SU-DHL-6 (cell line): ENCODE measurements around the gene GPR152.

Source experiments
- H2AFZ ChIP-seq: fragments of 200-600 bp; sonication (generic); 2 replicates; pipeline ENCODE4 v1.6.1; 2014; ENCODE audit warnings: low read depth, mild to moderate bottlenecking, moderate library complexity, mixed read lengths, antibody characterized with exemption, low read length; ENCODE audit not compliant: severe bottlenecking
- H3F3A ChIP-seq: fragments of 200-600 bp; shearing (Covaris generic); 2 replicates; pipeline ENCODE4 v1.6.0; 2016; ENCODE audit warnings: antibody characterized with exemption, mild to moderate bottlenecking; ENCODE audit not compliant: insufficient read depth
- H3K27ac ChIP-seq: fragments of 200-600 bp; sonication (generic); 2 replicates; pipeline ENCODE4 v1.5.1; 2016; ENCODE audit warnings: low read depth, mild to moderate bottlenecking, low read length, moderate library complexity, mixed read lengths
- H3K27me3 ChIP-seq: fragments of 200-600 bp; sonication (generic), shearing (Covaris generic); 2 replicates; pipeline ENCODE4 v1.6.0; 2014; ENCODE audit warnings: mild to moderate bottlenecking, low read length
- H3K36me3 ChIP-seq: fragments of 200-600 bp; sonication (generic); 2 replicates; pipeline ENCODE4 v1.6.1; 2014; ENCODE audit warnings: mild to moderate bottlenecking, low read length, mixed read lengths
- H3K4me2 ChIP-seq: fragments of 300-600, 200-600 bp; shearing (Covaris generic), sonication (generic); 2 replicates; pipeline ENCODE4 v1.6.0; 2014; ENCODE audit warnings: low read length, low read depth, mild to moderate bottlenecking; ENCODE audit not compliant: poor library complexity, severe bottlenecking
- H3K4me3 ChIP-seq: fragments of 200-600 bp; sonication (generic); 2 replicates; pipeline ENCODE4 v1.5.1; 2014; ENCODE audit warnings: antibody characterized with exemption, low read length, mild to moderate bottlenecking, mixed read lengths; ENCODE audit not compliant: insufficient read depth, poor library complexity, severe bottlenecking
- H3K79me2 ChIP-seq: fragments of 200-600 bp; sonication (generic); 2 replicates; pipeline ENCODE4 v1.6.1; 2014; ENCODE audit warnings: mild to moderate bottlenecking, low read length, moderate library complexity; ENCODE audit not compliant: insufficient read depth
- H3K9ac ChIP-seq: fragments of 200-600 bp; sonication (generic); 2 replicates; pipeline ENCODE4 v1.7.0; 2014; ENCODE audit warnings: mild to moderate bottlenecking, low read length
- H3K9me2 ChIP-seq: fragments of 200-600 bp; sonication (generic); replicated peaks from 2 replicates; pipeline ENCODE4 v1.6.1; 2014; ENCODE audit warnings: low read length; ENCODE audit not compliant: insufficient read depth
- H3K9me3 ChIP-seq: fragments of 200-600 bp; sonication (generic); 2 replicates; pipeline ENCODE4 v1.6.1; 2014; ENCODE audit warnings: low read length, mixed read lengths; ENCODE audit not compliant: insufficient read depth
- H4K20me1 ChIP-seq: fragments of 200-600 bp; sonication (generic); 2 replicates; pipeline ENCODE4 v1.6.1; 2014; ENCODE audit warnings: low read depth, mild to moderate bottlenecking, antibody characterized with exemption, low read length, moderate library complexity, mixed read lengths
- CTCF ChIP-seq: fragments of 200-600 bp; sonication (generic); IDR thresholded peaks from one replicate; pipeline ENCODE4 v1.5.1; 2017; ENCODE audit warnings: antibody characterized with exemption, mild to moderate bottlenecking, low read length, moderate library complexity; ENCODE audit not compliant: insufficient read depth, poor library complexity, severe bottlenecking
- EZH2phosphoT487 ChIP-seq: fragments of 200-600 bp; sonication (generic), shearing (Covaris generic); conservative IDR thresholded peaks from 2 replicates; pipeline ENCODE4 v1.6.1; 2018; ENCODE audit warnings: mild to moderate bottlenecking, antibody characterized with exemption, low read length, moderate library complexity, mixed read lengths

The GPR152 gene

GRCh38 chr11:67497656-67498291 lies 45.2 kb upstream of the GPR152 start:
- H2AFZ ChIP-seq: no peak overlapping the region
- TF ChIP-seq EZH2phosphoT487 (no peak), CTCF (no peak)
- no peaks in the 10 kb centered on the region for H3K9me2 ChIP-seq
- no peak overlapping the region for H3K9ac ChIP-seq
- H3K4me3 ChIP-seq: no peak overlapping the region
- no peak overlapping the region for H3K4me2 ChIP-seq
- H4K20me1 ChIP-seq: no peaks in the 10 kb centered on the region
- no peak overlapping the region for H3K27ac ChIP-seq
- H3K27me3 ChIP-seq: no peaks in the 10 kb centered on the region
- no peaks in the 10 kb centered on the region for H3F3A ChIP-seq
- H3K9me3 ChIP-seq: no peaks in the 10 kb centered on the region
- H3K36me3 ChIP-seq: no peaks in the 10 kb centered on the region
- no peaks in the 10 kb centered on the region; the same call in 1 of the 2 replicates for H3K79me2 ChIP-seq

GRCh38 chr11:67496113-67496512 lies 43.6 kb upstream of the GPR152 start:
- TF ChIP-seq CTCF (no peak), EZH2phosphoT487 (no peak)
- Histone ChIP-seq H3K27me3 (no peaks in the 10 kb centered on the region), H4K20me1 (no peaks in the 10 kb centered on the region), H3F3A (no peaks in the 10 kb centered on the region), H3K27ac (no peak overlapping the region), H3K36me3 (no peaks in the 10 kb centered on the region), H3K4me2 (no peak overlapping the region), H3K79me2 (no peaks in the 10 kb centered on the region), H3K4me3 (no peak overlapping the region), H3K9me2 (no peaks in the 10 kb centered on the region), H3K9ac (no peak overlapping the region), H2AFZ (no peak overlapping the region), H3K9me3 (no peaks in the 10 kb centered on the region)

GRCh38 chr11:67495234-67496005 lies 42.9 kb upstream of the GPR152 start:
- Histone ChIP-seq H3K4me3 (no peak overlapping the region), H4K20me1 (no peaks in the 10 kb centered on the region), H3K27ac (no peak overlapping the region), H3K9me2 (no peaks in the 10 kb centered on the region), H3F3A (no peaks in the 10 kb centered on the region), H3K79me2 (no peaks in the 10 kb centered on the region), H3K9ac (no peak overlapping the region), H3K4me2 (no peak overlapping the region), H3K27me3 (no peaks in the 10 kb centered on the region), H3K9me3 (no peaks in the 10 kb centered on the region), H3K36me3 (no peaks in the 10 kb centered on the region), H2AFZ (no peak overlapping the region)
- no peak for TF ChIP-seq CTCF
- no peak for TF ChIP-seq EZH2phosphoT487
